Esophagus mucosa (tissue), 1 donor: ENCODE measurements around the gene MRPS7. TPM values are rescaled to one million over a fixed set of nuclear protein-coding genes. Genes with fewer than 3 reads are reported as not detected.
"Not testable (repeated sequence)": the region's sequence is repeated elsewhere in the genome, so short reads cannot be mapped to it uniquely, and the experiment has no call there.

ENCODE experiments used
- ATAC-seq: fragments of 200-7000 bp; cut with Tn5 transposase; one replicate; pipeline ENCODE4 v1.9.1; 2020
- total RNA-seq: library from RNA; stranded (reverse); gene quantifications from one replicate; pipeline ENCODE4 v1.2.4, GENCODE V29; 2023
- donor health status: DM: yes; HTN: yes; CAD: no.

Gene MRPS7
- total RNA-seq, 1 donor from 2014 or later, result 59.1 TPM

DNA sequence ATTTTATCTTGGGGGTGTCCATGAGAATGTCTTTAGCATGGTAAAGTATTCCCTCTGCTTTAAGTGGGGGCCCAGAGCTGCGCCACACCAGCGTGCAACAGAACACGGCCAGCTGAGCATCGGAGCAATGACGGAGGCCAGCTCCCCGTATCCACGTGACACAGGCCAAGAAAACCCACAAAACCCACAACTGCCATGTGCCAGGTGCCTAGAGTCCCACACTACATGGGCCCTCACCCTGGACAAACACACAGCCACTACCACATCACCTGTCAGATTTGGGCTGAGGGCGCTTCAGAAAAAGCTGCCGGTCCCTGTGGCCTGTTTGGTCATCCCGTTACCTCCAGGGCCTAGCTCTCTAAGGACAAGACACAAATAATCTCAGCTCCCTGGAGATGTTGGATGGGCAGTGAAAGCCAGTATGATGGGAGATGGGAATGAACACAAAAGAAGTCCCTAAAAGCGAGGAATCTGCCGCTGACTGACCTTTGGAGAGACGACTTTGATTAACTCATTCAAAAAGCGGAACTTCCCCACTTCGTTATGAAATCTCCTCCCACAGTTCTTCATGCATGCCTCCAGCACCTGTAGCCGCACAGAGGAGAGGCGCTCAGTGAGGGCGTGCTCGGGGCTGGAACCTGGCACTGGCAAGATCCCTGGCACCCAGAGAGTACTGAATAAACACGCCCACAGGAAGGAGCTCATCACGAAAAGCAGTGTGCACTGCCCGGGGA lies 17.4 kb upstream of the MRPS7 start:
- peak; percentile 27 for ATAC-seq

- ATAC-seq, result no peak
These were observed 16.7 kb upstream of the MRPS7 start for GRCh38 chr17:75245011-75245410.

GRCh38 chr17:75246404-75246803 lies 15.3 kb upstream of the MRPS7 start:
- no peak for ATAC-seq

DNA sequence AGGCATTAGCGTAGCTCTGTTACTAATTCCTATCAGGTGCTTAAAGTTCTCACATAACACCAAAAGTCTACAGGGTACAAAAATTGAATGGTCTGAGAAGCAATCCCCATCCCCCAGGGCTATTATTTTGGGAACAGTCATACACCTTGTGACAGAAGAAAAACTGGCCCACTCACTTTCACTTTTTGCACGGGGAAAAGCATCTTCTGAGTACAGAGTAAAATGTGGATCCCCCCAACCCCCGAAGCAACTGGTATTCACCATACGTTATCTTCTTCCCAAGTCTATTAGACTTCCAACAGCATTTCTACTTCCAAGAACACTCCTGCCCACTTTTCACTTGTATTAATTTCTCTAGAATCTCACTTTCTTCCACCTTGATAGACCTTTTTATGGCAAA lies 12.1 kb upstream of the MRPS7 start:
- no peak for ATAC-seq

GRCh38 chr17:75250009-75250471 lies 11.6 kb upstream of the MRPS7 start:
- peak; percentile 84 for ATAC-seq

DNA sequence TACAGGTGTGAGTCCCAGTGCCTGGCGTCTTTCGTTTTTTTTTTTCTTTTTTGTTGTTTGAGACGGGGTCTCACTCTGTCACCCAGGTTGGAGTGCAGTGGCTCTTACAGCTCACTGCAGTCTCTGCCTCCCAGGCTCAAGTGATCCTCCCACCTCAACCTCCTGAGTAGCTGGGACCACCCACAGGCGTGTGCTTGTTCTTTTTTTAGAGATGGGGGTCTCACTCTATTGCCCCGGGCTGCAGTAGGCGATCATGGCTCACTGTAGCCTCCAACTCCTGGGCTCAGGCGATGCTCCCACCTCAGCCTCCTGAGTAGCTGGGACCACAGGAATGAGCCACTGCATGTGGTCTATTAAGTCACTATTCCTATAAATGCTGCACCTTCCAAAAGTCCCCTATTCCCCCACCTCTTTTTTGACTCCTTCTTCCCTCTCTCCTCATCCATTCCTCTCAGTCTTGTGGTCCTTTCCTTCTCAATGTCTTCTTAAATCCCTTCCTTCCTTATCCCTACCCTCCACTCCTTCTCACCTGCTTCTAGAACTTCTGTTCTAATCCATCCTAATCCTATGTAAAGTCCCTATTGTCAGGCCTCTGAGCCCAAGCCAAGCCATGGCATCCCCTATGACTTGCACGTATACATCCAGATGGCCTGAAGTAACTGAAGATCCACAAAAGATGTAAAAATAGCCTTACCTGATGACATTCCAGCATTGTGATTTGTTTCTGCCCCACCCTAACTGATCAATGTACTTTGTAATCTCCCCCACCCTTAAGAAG lies 9.5 kb upstream of the MRPS7 start:
- peak; percentile 58 for ATAC-seq

- not testable (repeated sequence) for ATAC-seq
These were observed 5.6 kb upstream of the MRPS7 start for GRCh38 chr17:75255954-75256698.

- not testable (repeated sequence) for ATAC-seq
These were observed 4.5 kb upstream of the MRPS7 start for GRCh38 chr17:75257228-75257627.

DNA sequence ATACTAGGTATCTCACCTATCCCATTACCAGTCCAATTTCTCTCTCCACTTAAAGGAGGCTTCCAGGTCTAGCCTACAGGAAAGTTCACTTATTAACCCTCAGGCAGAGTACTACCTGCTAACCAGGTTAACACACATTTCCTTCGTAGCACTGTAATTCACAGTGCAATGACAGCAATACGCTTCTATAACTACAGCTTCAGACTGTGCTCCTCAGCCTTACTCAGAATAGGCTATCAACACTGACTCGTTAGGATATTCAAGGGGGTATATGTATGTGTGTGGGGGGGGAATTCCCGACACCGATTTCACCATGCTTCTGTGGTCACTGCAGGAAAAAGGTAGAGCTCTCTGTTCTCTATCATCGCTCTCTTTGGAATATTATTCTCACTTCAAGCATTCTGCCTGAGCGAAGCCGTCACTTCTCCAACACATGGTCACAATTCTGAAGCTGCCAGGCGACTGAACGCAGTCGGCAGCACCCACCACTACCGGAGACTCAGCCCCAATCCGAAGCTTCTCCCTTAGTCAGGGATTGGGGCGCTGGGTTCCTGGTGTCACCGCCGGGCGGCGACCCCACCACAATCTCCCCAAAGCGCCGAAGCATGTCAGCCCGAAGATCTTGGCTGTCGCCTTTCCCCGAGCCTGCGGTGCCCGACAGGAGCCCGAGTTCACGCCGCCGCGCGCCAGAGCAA lies 891 bp upstream of the MRPS7 start:
- ATAC-seq, result peak; percentile 17

DNA sequence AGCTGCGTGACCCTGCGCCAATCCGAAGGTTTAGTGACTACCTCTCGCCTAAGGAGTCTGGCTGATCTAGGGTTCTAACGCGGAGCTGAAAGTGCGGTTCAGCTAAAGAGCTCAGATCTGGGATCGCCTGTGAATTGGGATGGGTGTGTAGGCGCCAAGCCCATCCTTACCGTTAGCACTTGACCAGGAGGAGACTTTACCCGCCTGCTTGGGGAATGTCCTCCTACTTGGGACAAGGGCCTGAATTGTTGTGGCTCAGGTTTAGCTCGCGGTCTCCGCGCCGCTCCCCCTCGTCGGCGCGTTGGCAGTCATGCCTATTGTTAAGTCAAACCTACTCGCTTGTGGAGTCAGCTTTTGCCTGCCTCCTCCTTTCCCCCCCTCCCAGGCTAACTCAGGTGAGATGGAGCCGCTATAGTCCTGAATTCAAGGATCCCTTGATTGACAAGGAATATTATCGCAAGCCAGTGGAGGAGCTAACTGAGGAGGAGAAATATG lies 480 bp downstream of the MRPS7 start:
- peak; percentile 4 for ATAC-seq

DNA sequence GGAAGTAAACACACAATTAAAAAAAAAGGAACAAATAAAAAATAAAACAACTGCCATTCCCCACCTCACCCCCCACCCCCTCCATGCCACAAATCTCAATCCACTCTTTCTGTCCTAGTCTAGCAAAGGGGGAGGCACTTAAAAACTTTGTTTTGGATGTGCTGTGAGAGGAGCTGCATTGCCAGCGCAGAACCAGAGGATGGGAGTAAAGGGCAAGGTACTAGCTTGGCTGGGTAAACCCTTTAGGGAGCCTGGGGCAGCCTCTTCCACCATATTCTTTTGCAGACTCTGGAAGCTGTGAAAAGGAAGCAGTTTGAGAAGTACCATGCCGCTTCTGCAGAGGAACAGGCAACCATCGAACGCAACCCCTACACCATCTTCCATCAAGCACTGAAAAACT lies 1.4 kb downstream of the MRPS7 start:
- no peak for ATAC-seq

DNA sequence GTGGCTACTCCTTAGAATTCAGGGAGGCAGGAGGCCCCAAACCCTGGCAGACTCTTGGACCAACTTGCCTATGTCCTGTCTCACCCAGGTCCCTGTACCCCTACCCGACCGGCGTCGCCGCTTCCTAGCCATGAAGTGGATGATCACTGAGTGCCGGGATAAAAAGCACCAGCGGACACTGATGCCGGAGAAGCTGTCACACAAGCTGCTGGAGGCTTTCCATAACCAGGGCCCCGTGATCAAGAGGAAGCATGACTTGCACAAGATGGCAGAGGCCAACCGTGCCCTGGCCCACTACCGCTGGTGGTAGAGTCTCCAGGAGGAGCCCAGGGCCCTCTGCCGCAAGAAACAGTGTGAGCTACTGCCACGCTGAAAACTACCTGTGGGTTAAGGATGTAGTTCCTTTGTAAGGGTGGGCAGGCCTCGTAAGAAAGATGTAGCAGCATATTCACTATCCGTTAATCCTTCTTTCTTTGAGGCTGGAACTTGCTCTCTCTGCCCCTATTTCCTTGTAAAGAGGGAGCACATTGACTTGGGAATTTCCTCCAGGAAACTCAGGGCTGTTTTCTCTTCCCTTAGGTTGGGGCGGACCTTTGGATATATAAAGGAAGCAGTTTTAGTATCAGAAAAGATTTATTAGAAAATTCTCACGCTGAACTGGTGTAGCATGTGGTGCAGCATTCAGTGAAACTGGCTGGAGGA lies 4.1 kb downstream of the MRPS7 start:
- no peak for ATAC-seq

- ATAC-seq, result no peak
These were observed 4.9 kb downstream of the MRPS7 start for GRCh38 chr17:75266316-75267152.

DNA sequence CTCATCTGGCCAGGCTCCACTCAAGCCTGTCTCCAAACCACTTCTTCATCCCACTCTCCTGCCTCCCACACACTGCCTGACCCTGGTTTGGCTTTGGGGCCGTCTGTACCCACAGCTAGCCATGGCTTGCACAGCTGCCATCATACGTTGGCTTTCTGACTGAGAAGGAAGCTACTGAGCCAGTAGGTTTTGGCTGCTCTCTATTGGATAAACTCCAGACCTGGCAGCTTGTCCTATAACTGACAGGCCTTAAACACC lies 5.4 kb downstream of the MRPS7 start:
- ATAC-seq, result no peak

DNA sequence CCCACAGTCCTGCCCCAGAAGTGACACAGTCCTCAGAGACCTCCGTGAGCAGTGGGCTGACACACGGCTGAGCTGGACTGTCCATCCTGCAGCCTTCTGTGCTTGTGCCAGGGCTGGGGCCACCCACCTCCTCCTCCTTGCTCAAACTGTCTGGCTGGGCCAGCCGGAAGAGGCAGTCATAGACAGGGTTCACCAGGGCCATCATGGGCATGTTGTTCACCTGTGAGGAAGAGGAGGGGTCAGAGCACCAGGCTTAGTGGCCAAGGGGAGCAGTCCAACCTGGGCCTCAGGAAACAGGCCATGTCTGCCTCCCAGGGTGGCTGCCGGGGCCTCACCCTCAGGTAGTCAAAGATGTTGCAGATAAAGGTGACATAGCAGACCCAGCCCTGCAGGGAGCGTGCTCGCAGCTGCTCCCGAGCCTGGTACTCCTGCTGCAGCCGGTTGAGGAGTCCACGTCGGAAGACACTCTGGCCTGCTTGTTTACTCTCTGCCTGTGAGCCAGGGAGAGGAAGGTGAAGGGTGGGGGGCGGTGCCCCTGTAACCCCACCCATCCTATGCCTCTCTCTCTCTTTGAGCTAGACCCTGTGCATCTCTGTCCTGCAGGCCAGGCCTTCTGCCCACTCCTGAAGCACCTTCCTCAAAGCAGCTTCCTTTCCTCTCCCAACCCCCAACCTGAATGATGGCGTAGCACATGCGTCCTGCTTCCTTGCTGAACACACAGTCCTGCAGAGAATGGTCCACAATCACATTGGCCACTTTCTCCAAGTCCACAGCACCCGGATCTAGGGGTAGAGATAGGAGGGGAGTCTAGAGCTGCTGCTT lies 5.9 kb downstream of the MRPS7 start:
- no peak for ATAC-seq

GRCh38 chr17:75269844-75270217 lies 8.2 kb downstream of the MRPS7 start:
- ATAC-seq, result no peak

GRCh38 chr17:75270218-75270965 lies 8.7 kb downstream of the MRPS7 start:
- ATAC-seq, result peak; percentile 51

GRCh38 chr17:75270966-75271232 lies 9.2 kb downstream of the MRPS7 start, which contains the start of gene MIF4GD:
Gene MIF4GD, minus strand, starts transcription at chr17:75271231. Its CDS starts 1,036 bp downstream, at chr17:75270195.
- no peak for ATAC-seq

DNA sequence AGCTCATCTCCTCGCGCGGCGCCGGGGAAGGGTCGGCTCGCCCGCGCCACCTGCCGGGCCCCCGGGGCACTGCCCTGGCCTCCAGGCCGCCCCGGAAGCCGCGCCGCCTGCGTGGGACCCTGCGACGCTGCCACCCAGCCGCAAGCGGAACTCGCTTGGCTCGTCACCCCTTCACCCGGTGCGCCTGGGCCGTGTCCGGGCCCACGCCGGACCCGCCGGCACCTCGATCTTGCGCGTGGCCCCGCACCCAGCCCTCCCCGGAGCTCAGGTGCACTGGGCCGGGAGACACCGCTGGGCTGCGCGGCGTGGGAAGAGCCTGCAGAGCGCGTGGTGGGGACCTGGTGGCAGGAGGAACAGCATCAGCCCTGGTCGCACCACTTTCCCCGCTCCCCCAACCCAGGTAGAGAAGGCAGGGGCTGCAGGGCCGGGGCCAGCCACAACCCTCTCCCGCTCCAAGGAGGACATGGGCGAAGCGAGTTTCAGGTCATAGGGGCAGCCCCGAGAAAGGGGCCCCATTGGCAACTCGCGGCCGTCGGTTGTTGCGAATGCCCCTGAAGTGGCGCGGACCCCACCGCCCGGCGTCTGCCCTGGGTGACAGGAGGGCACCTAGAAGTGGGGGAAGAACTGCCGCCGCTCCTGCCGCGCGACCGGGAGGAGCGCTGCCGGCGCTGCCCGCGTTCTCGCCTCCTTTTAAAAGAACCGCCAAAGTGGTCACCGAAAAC lies 9.7 kb downstream of the MRPS7 start:
- peak; percentile 79 for ATAC-seq
